Activated B cell treated with CpG ODN at 0.5 μM for 24 hours (primary cell): ENCODE results near the gene ASIC3. TPM values are rescaled to one million over a fixed set of nuclear protein-coding genes. Genes with fewer than 3 reads are reported as not detected.

ENCODE experiments used
- ATAC-seq: fragments of 200-7000 bp; cut with Tn5 transposase; one replicate; pipeline ENCODE4 v1.10.0; 2021; ENCODE audit warnings: low read depth, mild to moderate bottlenecking, moderate library complexity
- CTCF ChIA-PET: fragments of 350-600 bp; sonication (Branson Sonifier 250); formaldehyde crosslinking; loops from one replicate; lab custom pipeline; 2021; ENCODE audit warnings: antibody characterized with exemption; lab: Charles Lee
- POLR2A ChIA-PET: fragments of 350-600 bp; sonication (Branson Sonifier 250); formaldehyde crosslinking; loops from one replicate; lab custom pipeline; 2021; ENCODE audit warnings: antibody characterized with exemption; lab: Charles Lee
- DNase-seq: peaks from one replicate; pipeline ENCODE4 v3.0.0; 2022
- H3K27ac Mint-ChIP-seq: one replicate; pipeline ENCODE4 v1.8.0; 2020; ENCODE audit warnings: mixed read lengths
- H3K27me3 Mint-ChIP-seq: one replicate; pipeline ENCODE4 v1.8.0; 2021; ENCODE audit warnings: mixed read lengths
- H3K36me3 Mint-ChIP-seq: one replicate; pipeline ENCODE4 v1.8.0; 2021; ENCODE audit warnings: low read depth, mixed read lengths
- H3K4me1 Mint-ChIP-seq: one replicate; pipeline ENCODE4 v1.8.0; 2021; ENCODE audit warnings: mixed read lengths
- H3K4me3 Mint-ChIP-seq: one replicate; pipeline ENCODE4 v1.8.0; 2020; ENCODE audit warnings: mild to moderate bottlenecking, mixed read lengths
- H3K9me3 Mint-ChIP-seq: one replicate; pipeline ENCODE4 v1.8.0; 2020; ENCODE audit warnings: mixed read lengths
- intact Hi-C: fragments of 100-400 bp; cut with micrococcal nuclease; formaldehyde crosslinking; loops from one replicate; pipeline ENCODE4 v1.15.1; 2024
- total RNA-seq: library from RNA; stranded (reverse); gene quantifications from 2 replicates; pipeline ENCODE4 v1.2.3, GENCODE V29; 2022
- TF ChIP-seq, protein P1 (sequence below): fragments of 200-600 bp; IDR thresholded peaks from one replicate; pipeline ENCODE4 v1.8.0; 2022; ENCODE audit warnings: antibody characterized with exemption, mild to moderate bottlenecking

Gene ASIC3
- total RNA-seq, 1 donor from 2014 or later, result 1.2 TPM

DNA sequence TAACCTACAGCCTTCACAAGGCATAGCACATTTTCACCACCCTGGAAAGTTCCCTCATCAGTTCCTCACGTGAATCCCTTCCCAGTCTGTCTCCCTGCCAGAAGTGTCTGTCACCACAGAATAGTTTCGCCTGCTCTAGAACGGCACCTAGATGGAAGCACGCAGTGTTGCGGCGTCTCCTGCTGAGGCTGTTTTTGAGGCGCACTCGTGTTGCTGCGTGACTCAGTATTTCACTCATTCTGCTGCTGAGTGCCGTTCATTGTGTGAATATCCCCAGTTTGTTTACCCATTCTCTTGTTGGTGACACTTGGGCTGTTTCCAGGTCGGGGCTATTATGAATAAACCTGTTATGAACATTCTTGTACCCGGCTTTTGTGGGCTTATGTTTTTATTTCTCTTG, 44.8 kb upstream of the ASIC3 start:
- H3K36me3 Mint-ChIP-seq, result no peaks in the 10 kb centered on the region
- intact Hi-C loops, result no loop called here
- CTCF ChIA-PET, result no interaction called here
- H3K27me3 Mint-ChIP-seq, result peaks cover 6% of the 10 kb centered on the region
- no peak overlapping the region for H3K4me3 Mint-ChIP-seq
- TF ChIP-seq, protein P1, sequence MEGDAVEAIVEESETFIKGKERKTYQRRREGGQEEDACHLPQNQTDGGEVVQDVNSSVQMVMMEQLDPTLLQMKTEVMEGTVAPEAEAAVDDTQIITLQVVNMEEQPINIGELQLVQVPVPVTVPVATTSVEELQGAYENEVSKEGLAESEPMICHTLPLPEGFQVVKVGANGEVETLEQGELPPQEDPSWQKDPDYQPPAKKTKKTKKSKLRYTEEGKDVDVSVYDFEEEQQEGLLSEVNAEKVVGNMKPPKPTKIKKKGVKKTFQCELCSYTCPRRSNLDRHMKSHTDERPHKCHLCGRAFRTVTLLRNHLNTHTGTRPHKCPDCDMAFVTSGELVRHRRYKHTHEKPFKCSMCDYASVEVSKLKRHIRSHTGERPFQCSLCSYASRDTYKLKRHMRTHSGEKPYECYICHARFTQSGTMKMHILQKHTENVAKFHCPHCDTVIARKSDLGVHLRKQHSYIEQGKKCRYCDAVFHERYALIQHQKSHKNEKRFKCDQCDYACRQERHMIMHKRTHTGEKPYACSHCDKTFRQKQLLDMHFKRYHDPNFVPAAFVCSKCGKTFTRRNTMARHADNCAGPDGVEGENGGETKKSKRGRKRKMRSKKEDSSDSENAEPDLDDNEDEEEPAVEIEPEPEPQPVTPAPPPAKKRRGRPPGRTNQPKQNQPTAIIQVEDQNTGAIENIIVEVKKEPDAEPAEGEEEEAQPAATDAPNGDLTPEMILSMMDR, result no peak
- H3K9me3 Mint-ChIP-seq, result no peaks in the 10 kb centered on the region
- DNase-seq (no peak), ATAC-seq (no peak)
- POLR2A ChIA-PET, result interaction anchor here (1.2 kb wide), 1 partner anchor 15 kb away, joined by 4 read pairs; no protein-coding TSS in a partner anchor
- H3K4me1 Mint-ChIP-seq, result peaks cover 8% of the 10 kb centered on the region
- H3K27ac Mint-ChIP-seq, result no peak overlapping the region

- CTCF ChIA-PET, result no interaction called here
- H3K36me3 Mint-ChIP-seq, result no peaks in the 10 kb centered on the region
- ATAC-seq (no peak), DNase-seq (no peak)
- POLR2A ChIA-PET, result no interaction called here
- H3K4me1 Mint-ChIP-seq, result peaks cover 8% of the 10 kb centered on the region
- intact Hi-C loops, result no loop called here
- TF ChIP-seq, protein P1, result no peak
- H3K27ac Mint-ChIP-seq, result no peak overlapping the region
- H3K4me3 Mint-ChIP-seq, result no peak overlapping the region
- H3K9me3 Mint-ChIP-seq, result no peaks in the 10 kb centered on the region
- H3K27me3 Mint-ChIP-seq, result peaks cover 6% of the 10 kb centered on the region
Measured at GRCh38 chr7:151005566-151005965, 42.8 kb upstream of the ASIC3 start.

- ATAC-seq (no peak), DNase-seq (no peak)
- H3K27ac Mint-ChIP-seq, result no peak overlapping the region
- TF ChIP-seq, protein P1, result no peak
- ChIA-PET CTCF (interaction anchor here (2.3 kb wide), 1 partner anchor 11 kb away, joined by 7 read pairs; no protein-coding TSS in a partner anchor), POLR2A (no interaction called here)
- intact Hi-C loops, result no loop called here
- peaks cover 6% of the 10 kb centered on the region for H3K27me3 Mint-ChIP-seq
- no peak overlapping the region for H3K4me3 Mint-ChIP-seq
- H3K4me1 Mint-ChIP-seq, result peaks cover 9% of the 10 kb centered on the region
- no peaks in the 10 kb centered on the region for H3K9me3 Mint-ChIP-seq
- no peaks in the 10 kb centered on the region for H3K36me3 Mint-ChIP-seq
Measured at GRCh38 chr7:151006590-151007300, 41.6 kb upstream of the ASIC3 start.

GRCh38 chr7:151007469-151007898, 40.8 kb upstream of the ASIC3 start:
- intact Hi-C loops, result no loop called here
- H3K27me3 Mint-ChIP-seq, result peaks cover 6% of the 10 kb centered on the region
- H3K9me3 Mint-ChIP-seq, result no peaks in the 10 kb centered on the region
- ATAC-seq (no peak), DNase-seq (no peak)
- H3K27ac Mint-ChIP-seq, result no peak overlapping the region
- peaks cover 13% of the 10 kb centered on the region for H3K4me1 Mint-ChIP-seq
- CTCF ChIA-PET, result interaction anchor here (1.5 to 3.2 kb wide), 3 partner anchors 11 to 45 kb away, joined by 5 to 12 read pairs (median 7); no protein-coding TSS in a partner anchor
- no peaks in the 10 kb centered on the region for H3K36me3 Mint-ChIP-seq
- H3K4me3 Mint-ChIP-seq, result no peak overlapping the region
- TF ChIP-seq, protein P1, result no peak
- POLR2A ChIA-PET, result no interaction called here

DNA sequence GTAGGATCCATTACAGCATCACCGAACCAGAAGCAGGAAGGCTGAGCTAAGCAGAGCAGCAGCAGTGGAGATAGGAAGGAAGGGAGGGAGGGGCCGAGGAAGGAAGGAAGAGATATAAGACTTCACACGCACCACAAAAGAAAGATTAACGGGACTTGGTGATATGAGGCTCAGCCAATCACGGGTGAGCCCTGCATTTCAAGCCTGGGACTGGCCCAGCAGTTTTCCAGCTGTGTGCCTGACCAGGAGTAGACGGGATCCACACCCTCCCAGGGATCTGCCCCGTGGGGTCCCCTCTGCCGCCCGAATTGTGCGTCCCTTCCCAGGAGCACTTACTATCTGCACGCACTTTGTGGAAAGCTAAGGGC, 40.2 kb upstream of the ASIC3 start:
- ATAC-seq, result no peak
- peaks cover 18% of the 10 kb centered on the region for H3K4me1 Mint-ChIP-seq
- H3K9me3 Mint-ChIP-seq, result no peaks in the 10 kb centered on the region
- intact Hi-C loops, result loop anchor here (2.0 kb wide), 1 partner anchor 45 kb away; no protein-coding TSS in a partner anchor
- CTCF ChIA-PET, result interaction anchor here (1.5 to 3.2 kb wide), 3 partner anchors 10 to 46 kb away, joined by 5 to 12 read pairs (median 7); no protein-coding TSS in a partner anchor
- TF ChIP-seq, protein P1, result no peak
- no peaks in the 10 kb centered on the region for H3K36me3 Mint-ChIP-seq
- H3K27ac Mint-ChIP-seq, result no peak overlapping the region
- POLR2A ChIA-PET, result no interaction called here
- H3K27me3 Mint-ChIP-seq, result peaks cover 6% of the 10 kb centered on the region
- H3K4me3 Mint-ChIP-seq, result peak overlapping the region; percentile 52
- no peak for DNase-seq
